GM18498 (cell line): ENCODE results near the gene ROBO2.
A peak's percentile ranks its signal among the peaks of the same experiment; 100 is the strongest.

ENCODE experiments used
- ATAC-seq: cut with Tn5 transposase; IDR thresholded peaks from one replicate; pipeline ENCODE4 v1.9.1; 2021; ENCODE audit warnings: mild to moderate bottlenecking, moderate library complexity; ENCODE audit not compliant: unreplicated experiment

The ROBO2 gene

DNA sequence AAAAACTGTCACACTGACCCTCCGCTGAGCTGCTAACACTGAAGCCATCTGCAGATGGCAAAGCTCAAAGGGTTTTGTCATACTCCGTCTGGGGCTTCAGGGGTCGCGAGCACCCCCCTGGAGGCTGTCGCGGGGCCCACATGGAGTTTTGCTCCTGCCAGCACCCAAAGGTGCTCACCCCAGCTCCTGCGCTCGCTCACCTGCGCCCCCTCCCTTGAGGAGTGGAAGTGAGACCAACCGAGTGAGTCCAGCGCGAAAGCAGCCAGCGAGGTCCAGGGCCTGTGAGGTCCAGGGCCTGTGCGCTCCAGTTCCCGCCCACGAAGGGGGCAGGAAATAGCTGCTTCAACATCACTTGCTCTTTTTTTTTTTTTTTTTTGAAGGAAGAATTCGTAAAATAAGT, 208.5 kb downstream of the ROBO2 start:
- no peak for ATAC-seq

GRCh38 chr3:77251136-77251535, 211.2 kb downstream of the ROBO2 start:
- ATAC-seq: no peak

- peak; percentile 71 for ATAC-seq
Observed at GRCh38 chr3:77254967-77255831, 215.3 kb downstream of the ROBO2 start.

DNA sequence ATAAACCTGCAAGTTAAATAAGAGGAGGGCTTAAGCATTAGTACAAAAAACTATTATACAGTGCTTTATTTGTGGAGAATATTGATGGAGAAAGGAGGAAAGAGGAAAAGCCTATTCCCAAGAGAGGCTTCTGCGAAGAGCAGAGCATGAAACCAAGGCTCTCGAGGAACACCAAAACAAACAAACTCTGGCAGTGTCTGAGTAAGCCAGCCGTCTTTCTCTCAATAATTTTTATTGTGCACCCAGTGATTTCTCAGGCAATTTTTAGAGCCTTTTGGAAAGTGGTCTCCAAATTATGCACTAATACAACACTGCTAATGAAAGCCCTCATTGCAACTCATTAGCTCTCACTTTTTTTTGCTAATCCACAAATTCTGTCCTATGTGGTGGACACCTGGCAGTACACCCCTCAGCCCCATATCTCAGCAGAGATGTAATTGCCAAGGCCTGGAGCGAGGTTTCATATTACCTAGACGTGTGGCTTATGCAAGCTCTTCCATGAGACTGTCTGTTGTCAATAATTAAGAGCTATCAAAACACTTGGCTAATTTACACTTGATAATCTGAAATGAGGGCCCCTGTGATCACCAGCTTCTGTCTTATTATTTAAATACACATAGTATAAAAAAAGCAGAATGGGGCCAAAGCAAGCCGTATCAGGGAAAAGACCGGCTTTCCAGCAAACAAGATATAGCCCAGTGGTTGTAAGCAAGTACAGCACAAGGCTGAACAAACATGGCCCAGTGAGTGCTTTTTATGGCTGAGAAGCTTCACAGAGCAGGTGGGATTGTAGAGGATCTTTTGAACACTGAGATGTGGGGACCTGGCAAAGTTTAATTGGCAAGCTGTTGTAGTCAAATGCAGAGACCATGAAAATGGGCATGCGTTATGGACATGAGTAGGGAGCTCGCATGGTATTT, 216.9 kb downstream of the ROBO2 start:
- no peak for ATAC-seq

GRCh38 chr3:77259694-77260093, 219.8 kb downstream of the ROBO2 start:
- no peak for ATAC-seq

- ATAC-seq: no peak
Observed at GRCh38 chr3:77262361-77262760, 222.5 kb downstream of the ROBO2 start.

GRCh38 chr3:77267589-77267988, 227.7 kb downstream of the ROBO2 start:
- ATAC-seq: no peak

DNA sequence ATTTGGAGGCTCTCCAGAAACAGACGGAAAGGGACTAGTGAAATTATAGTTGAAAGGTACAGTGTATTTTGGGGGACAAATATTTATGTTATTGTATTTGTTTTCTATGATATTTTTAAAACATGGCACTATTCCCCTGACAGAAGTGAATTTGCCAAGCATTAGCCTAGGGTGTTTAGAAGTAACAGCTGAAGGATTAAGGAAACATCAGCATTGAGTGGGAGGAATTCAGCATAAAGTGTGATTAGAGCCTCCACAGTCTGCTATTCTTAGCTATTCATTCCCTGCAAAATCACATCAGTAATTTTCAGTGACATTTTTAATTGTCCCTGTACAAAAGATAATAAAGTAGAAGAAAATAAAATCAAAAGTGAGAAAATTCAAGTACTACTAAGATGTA, 231.4 kb downstream of the ROBO2 start:
- ATAC-seq: no peak

GRCh38 chr3:77271711-77272110, 231.8 kb downstream of the ROBO2 start:
- no peak for ATAC-seq

DNA sequence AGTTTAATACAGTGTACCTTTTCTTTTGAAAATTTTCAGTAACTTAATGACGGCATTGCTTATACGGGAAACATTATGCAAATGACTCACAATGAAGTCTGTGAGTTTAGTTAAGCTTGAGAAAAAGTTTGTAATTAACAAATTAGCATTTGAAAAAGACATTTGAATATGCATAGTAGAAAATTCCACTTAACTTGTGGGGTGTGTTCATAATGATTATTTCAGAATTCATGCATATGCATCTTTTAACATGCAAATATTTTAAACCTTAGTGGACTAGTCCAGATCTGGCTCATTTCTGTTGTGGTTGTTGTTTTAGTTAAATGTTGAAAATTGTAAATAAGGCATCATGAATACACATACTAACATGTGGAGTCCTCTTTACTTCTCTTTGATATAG, 239.4 kb downstream of the ROBO2 start:
- ATAC-seq: no peak

GRCh38 chr3:77281721-77282120, 241.8 kb downstream of the ROBO2 start:
- no peak for ATAC-seq

DNA sequence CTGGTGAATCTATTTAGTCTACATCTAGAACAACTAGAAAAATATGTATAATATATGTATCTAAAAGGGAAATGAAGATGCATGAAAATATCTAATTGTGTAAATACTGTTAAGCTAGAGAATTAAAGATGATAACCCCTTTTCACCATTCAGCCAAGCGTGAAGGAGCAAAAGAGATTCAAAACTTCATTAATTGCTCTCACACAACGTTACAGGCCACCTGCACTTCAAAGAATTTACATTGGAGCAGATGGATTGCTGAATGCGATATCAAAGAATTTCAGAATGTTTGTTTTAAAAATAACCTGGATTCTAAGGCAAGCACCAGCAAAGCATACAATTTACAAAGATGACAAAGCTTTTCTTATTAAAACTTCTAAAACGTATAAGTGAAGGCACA, 243.2 kb downstream of the ROBO2 start:
- no peak for ATAC-seq

DNA sequence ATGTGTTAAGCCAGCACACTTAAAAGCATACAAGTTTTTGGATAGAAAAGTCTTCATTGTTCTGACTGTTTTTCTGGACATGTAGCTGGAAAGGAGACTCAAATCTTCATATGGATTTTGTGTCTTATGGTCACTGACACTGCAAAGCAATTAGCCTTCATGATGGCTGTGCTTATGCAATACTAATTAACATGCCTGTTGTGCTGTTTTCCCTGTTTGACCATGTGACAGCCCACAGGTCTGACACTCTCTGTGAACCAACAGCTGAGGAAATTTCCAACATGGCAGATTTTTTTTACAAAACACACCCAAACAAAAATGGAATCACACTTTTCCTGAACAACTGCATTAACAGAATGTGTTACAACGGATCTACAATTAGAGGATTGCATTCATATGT, 248.4 kb downstream of the ROBO2 start:
- no peak for ATAC-seq

DNA sequence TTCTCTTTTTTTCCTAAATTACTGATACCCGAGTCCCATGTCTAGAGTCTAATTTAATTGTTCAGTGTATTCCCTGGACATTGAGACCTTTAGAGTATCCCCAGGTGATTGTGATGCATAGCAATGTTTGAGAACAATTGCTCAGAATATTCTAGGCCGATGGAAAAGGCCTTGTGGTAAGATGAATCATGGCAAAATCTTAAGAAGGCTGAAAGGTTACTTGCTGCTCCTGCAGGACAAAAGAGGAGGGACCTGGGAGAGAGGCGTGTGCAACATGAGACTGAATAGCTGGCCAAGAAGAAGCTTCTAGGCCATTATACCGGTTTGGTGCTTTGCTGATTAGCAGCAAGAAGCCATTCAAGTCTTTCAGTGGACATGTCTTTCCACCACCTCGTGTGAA, 256.6 kb downstream of the ROBO2 start:
- no peak for ATAC-seq

- ATAC-seq: no peak
Observed at GRCh38 chr3:77298417-77298816, 258.5 kb downstream of the ROBO2 start.

DNA sequence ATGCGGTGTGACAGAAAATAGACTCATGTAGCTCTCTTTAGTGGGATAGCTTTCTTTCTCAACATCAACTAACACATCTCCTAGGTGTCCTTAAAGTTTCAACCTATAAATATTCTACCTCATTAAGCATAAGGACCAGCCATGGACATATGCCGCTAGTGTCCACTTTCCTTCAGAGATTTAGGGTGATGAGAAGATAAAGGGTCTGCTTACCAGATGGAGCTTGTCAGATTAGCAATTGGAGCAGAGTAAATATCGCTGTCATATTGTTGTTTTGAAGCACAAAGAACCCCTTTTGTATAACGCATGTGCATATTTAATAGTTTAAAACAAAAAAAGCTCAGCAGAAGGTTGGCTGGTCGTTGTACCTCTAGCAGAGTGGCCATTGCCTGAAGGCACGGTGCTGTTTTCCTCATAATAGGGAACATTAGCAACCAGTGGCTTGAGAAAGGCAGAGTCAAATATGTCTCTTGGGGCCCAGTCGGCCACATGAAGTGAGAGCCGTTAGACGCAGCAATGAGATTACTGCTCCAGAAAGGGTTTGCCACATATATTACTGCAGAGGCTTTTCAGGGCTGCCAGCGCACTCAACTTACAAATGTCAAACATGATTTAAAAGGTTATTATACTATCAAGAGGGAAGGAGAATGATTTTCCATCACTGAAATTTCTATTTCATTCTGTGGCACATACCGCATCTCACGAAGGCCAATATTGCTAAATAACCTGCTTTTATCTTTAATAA, 264.2 kb downstream of the ROBO2 start:
- ATAC-seq: no peak

GRCh38 chr3:77304700-77305021, 264.8 kb downstream of the ROBO2 start:
- no peak for ATAC-seq

DNA sequence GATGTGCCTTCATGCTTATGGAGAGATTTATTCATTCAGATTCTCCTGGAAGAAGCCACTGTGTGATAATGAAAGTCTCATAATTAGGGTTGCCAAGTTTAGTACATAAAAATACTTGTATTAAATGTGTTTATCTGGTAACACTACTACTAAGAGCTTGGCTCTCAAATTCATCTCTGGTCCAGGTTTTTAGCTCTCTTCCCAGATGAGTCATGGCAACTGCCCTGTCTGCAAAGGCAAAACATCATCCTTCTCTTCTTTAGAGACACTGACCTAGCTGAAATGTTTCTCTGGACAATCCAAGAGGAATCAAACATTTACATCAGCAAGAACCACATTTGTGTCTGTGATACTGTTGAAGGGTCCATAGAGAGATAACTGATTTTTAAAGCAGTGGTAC, 269.6 kb downstream of the ROBO2 start:
- ATAC-seq: no peak

- ATAC-seq: no peak
Observed at GRCh38 chr3:77313843-77314242, 273.9 kb downstream of the ROBO2 start.

DNA sequence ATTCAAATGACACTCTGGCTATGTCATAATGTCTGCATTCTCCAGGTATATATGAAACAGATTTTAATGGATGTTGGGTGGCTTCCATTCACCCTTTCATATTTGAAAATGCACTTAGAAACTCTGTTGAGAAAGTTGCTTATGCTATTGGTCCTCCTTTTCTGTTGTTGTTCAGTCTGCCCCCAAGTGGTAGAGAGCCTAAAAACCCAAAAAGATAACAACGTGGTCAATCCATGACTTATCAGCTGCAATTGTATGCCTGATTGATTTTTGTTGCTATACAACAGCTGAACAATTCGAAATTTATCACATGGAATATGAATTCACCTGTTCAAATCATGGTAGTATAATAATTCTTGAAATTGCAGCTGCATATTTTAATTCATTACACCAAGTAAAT, 279.8 kb downstream of the ROBO2 start:
- ATAC-seq: no peak

DNA sequence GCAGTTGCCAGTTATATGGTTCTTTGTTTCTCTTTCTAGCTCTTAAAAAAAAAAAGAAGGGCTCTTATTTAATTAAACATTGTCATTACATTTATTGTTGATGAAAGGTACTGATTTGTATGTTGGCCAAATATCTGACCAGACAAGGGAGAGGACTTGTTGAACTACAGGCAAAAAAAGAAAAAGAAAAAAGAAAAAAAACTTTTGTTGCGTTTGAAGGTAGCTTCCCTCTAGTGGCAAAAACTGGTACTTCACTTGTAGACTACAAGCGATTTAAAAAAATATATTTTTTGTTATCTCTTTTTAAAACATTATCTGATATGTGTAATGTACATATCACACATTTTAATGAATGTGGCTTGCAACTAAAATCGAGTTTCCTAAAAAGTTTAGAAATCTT, 280.6 kb downstream of the ROBO2 start:
- no peak for ATAC-seq
